ENCODE data around the gene KRT28.

- TF ChIP-seq SUZ12 (IDR thresholded peaks at IDR 0.05; ENCODE audit: extremely low read depth, insufficient read depth, insufficient read length) (no peak), ZNF274 (IDR thresholded peaks at IDR 0.05; ENCODE audit: low read depth, low read length) (no peak)
These were observed 34.1 kb downstream of the KRT28 start for GRCh38 chr17:40765657-40766056.

Measured in NT2/D1 (cell line).